Mucosa of descending colon (tissue), 3 donors: ENCODE results near the gene TGFBR3. TPM values are rescaled to one million over a fixed set of nuclear protein-coding genes. Genes with fewer than 3 reads are reported as not detected.

Source experiments
- ATAC-seq: fragments of 200-7000 bp; cut with Tn5 transposase; one replicate; pipeline ENCODE4 v1.9.1; 2020; ENCODE audit warnings: mild to moderate bottlenecking, moderate library complexity
- DNase-seq, 3 donors: peaks; one replicate each; pipeline ENCODE4 v3.0.0-alpha.2; 2020
- H3K36me3 ChIP-seq: fragments of 200-600 bp; one replicate; pipeline ENCODE4 v1.8.0; 2021; ENCODE audit warnings: low read depth, mild to moderate bottlenecking
- H3K4me1 ChIP-seq: fragments of 200-600 bp; one replicate; pipeline ENCODE4 v1.8.0; 2021; ENCODE audit warnings: low read depth, mild to moderate bottlenecking
- H3K4me3 ChIP-seq: fragments of 200-600 bp; one replicate; pipeline ENCODE4 v1.8.0; 2021; ENCODE audit warnings: mild to moderate bottlenecking
- H3K9me3 ChIP-seq: fragments of 200-600 bp; one replicate; pipeline ENCODE4 v1.8.0; 2021; ENCODE audit warnings: mild to moderate bottlenecking
- intact Hi-C, 2 donors: fragments of 100-400 bp; cut with DNase I in 1 of 2; cut with micrococcal nuclease in 1 of 2; formaldehyde crosslinking; loops; one replicate each; pipeline versions ENCODE4 v1.11.0 to v1.11.1; 2022; cut with DNase I, micrococcal nuclease
- total RNA-seq, 3 donors: library from RNA; stranded (reverse); fragmentation: NEBNext Ultra II Directional in 2 of 3; extraction: Animal tissue kit (Norgen Biotek cat#: 25700) in 2 of 3; gene quantifications; one replicate each; pipeline versions ENCODE4 v1.2.1 to v1.2.4, GENCODE V29; 2021 to 2023
- TF ChIP-seq, protein P1 (sequence below): fragments of 200-600 bp; IDR thresholded peaks from one replicate; pipeline ENCODE4 v1.8.0; 2022; ENCODE audit warnings: antibody characterized with exemption, mild to moderate bottlenecking
- donor health status: DM: no; HTN: no; CAD: no; lungs with moderate emphysema.
- donor health status: DM: no; HTN: no; CAD: no.
- donor health status: DM: no; HTN: yes; CAD: no.

The TGFBR3 gene
- total RNA-seq, 3 donors from 2014 or later: 11.6 to 89.7 (median 21.1) TPM

DNA sequence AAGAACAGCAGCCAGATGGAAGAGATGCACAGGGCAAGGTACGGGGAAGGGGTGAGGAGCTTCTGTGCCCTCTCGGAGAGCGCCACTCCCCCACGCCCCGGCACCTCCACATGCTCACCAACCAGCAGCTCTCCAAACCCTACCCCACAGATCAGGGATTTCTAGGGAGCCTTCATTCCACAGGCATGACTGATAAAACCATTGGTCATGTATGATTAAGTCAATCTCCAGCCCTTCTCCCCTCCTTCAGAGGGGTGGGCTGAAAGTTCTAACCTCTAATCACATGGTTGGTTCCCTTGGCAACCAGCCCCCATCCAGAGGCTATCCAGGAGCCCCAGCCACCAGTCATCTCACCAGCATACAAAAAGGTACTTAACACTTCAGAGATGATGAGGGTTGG is 144.7 kb downstream of the TGFBR3 start:
- H3K9me3 ChIP-seq: no peaks in the 10 kb centered on the region
- H3K4me1 ChIP-seq: peaks cover 6% of the 10 kb centered on the region
- no peak for DNase-seq
- intact Hi-C loops: no loop called here
- no peaks in the 10 kb centered on the region for H3K36me3 ChIP-seq
- no peak for ATAC-seq
- no peak overlapping the region for H3K4me3 ChIP-seq
- TF ChIP-seq, protein P1, sequence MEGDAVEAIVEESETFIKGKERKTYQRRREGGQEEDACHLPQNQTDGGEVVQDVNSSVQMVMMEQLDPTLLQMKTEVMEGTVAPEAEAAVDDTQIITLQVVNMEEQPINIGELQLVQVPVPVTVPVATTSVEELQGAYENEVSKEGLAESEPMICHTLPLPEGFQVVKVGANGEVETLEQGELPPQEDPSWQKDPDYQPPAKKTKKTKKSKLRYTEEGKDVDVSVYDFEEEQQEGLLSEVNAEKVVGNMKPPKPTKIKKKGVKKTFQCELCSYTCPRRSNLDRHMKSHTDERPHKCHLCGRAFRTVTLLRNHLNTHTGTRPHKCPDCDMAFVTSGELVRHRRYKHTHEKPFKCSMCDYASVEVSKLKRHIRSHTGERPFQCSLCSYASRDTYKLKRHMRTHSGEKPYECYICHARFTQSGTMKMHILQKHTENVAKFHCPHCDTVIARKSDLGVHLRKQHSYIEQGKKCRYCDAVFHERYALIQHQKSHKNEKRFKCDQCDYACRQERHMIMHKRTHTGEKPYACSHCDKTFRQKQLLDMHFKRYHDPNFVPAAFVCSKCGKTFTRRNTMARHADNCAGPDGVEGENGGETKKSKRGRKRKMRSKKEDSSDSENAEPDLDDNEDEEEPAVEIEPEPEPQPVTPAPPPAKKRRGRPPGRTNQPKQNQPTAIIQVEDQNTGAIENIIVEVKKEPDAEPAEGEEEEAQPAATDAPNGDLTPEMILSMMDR: no peak

DNA sequence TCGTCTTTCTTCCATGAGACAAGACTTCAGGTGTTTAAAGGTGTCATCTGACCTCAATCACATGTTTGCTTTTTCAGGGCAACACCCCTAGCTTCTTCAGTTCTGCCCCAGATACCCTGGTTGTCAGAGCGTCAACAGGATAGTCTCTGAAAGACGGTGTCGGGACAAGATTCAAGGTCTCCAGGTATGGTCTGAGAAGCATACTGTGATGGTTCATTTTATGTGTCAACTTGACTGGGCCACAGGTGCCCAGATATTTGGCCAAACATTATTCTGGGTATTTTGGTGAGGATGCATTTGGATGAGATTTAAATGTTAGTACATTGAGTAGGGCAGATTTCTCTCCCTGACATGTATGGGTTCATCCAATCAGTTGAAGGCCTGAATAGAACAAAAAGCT is 148.3 kb downstream of the TGFBR3 start:
- intact Hi-C loops: no loop called here
- ATAC-seq (no peak), DNase-seq (no peak)
- Histone ChIP-seq H3K4me3 (no peak overlapping the region), H3K9me3 (no peaks in the 10 kb centered on the region), H3K4me1 (peaks cover 6% of the 10 kb centered on the region), H3K36me3 (no peaks in the 10 kb centered on the region)
- TF ChIP-seq, protein P1: no peak

DNA sequence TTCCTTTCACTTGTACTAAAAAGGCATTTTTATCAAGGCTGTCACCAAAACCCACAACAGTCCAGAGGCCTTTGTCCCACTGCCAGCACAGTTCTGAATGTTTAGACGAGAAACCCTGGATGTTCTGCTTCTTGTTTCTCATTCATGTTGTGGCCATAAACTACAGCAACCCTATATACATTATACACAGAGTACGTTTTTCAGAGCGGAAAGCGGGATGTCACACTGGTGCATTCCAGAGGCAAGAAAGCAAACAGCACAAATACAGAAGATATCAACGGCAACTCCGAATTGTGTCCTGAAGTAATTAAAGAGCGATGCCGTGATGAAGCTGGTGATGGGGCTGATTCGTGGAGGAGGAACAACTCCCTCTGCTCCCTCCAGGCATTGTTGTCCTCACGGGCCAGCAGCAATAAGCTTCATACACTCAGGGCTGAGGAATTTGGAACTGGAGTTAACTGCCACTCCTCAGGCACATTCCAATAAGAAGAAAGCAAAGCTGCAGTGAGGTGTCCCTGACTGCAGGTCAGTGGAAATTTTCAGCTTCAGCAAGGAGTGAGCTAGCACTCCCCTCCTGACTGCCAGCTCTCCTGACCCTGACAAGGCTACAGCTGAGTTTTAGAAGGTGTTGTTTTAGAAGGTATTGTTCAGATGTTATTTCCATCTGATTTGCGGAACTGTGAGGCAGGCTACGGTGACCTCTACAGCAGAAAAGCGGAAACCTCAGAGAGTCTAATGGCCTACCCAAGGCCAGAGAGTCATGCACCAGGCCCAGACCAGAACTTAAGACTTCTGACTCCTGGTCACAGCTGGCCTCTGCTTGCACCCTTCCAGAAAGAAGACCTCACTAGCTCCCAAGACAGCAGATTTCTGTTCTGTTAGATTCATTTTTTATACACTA is 149.0 kb downstream of the TGFBR3 start:
- intact Hi-C loops: no loop called here
- H3K4me1 ChIP-seq: peaks cover 6% of the 10 kb centered on the region

GRCh38 chr1:91736146-91736714 is 149.7 kb downstream of the TGFBR3 start:
- peak; percentile 13 for ATAC-seq
- Histone ChIP-seq H3K36me3 (no peaks in the 10 kb centered on the region), H3K4me1 (peaks cover 6% of the 10 kb centered on the region), H3K9me3 (no peaks in the 10 kb centered on the region), H3K4me3 (no peak overlapping the region)
- TF ChIP-seq, protein P1: no peak
- intact Hi-C loops: no loop called here
- DNase-seq: no peak

More for the DNA sequence above, 149.0 kb downstream of the TGFBR3 start:
- ATAC-seq: peak; percentile 35
- TF ChIP-seq, protein P1: no peak
- DNase-seq: peak in 1 of 3 donors; percentile 29
- Histone ChIP-seq H3K9me3 (no peaks in the 10 kb centered on the region), H3K36me3 (no peaks in the 10 kb centered on the region), H3K4me3 (no peak overlapping the region)

- Histone ChIP-seq H3K9me3 (no peaks in the 10 kb centered on the region), H3K36me3 (no peaks in the 10 kb centered on the region), H3K4me1 (peaks cover 6% of the 10 kb centered on the region), H3K4me3 (no peak overlapping the region)
- ATAC-seq (no peak), DNase-seq (no peak)
- intact Hi-C loops: no loop called here
- TF ChIP-seq, protein P1: no peak
Measured at GRCh38 chr1:91735266-91735845, 150.6 kb downstream of the TGFBR3 start.
